ENCODE results near the gene CAPN2. TPM values are rescaled to one million over a fixed set of nuclear protein-coding genes. Genes with fewer than 3 reads are reported as not detected.
A peak's percentile ranks its signal among the peaks of the same experiment; 100 is the strongest.

Gene CAPN2
- 10 to 100 TPM; 21.2 to 35.1 (median 26.2) TPM for polyA plus RNA-seq (ENCODE audit: low read depth in 6 of 6)

GRCh38 chr1:223712194-223712849 lies at the start of gene CAPN2:
TSS of gene CAPN2 (plus strand) at chr1:223712539. CDS start at chr1:223712641, 102 bp downstream.
- Mint-ChIP-seq H3K27ac (peak within 1 kb of the TSS in 3 of 6 donors; percentile 19 to 76 (median 21)), H3K9me3 (no peaks in the 10 kb centered on the region), H3K27me3 (peaks cover 0 to 15% (median 2%) of the 10 kb centered on the region in 3 donors), H3K4me3 (peak within 1 kb of the TSS; percentile 62 to 93 (median 88)), H3K4me1 (peaks cover 40 to 57% (median 43%) of the 10 kb centered on the region in 3 donors), H3K36me3 (peaks cover 0 to 7% of the 10 kb centered on the region in 2 donors)
- ATAC-seq (ENCODE audit: low read depth in 2 of 2) (peak; percentile 62 to 63), DNase-seq (peak; percentile 42)

GRCh38 chr1:223662943-223663342 lies 49.4 kb upstream of the CAPN2 start:
- H3K27me3 Mint-ChIP-seq: peaks cover 18 to 48% (median 45%) of the 10 kb centered on the region in 3 donors

GRCh38 chr1:223664106-223664505 lies 48.2 kb upstream of the CAPN2 start:
- peaks cover 0 to 3% (median 0%) of the 10 kb centered on the region in 3 donors for H3K4me1 Mint-ChIP-seq

More at GRCh38 chr1:223662943-223663342, 49.4 kb upstream of the CAPN2 start:
- peaks cover 0 to 1% (median 0%) of the 10 kb centered on the region in 7 donors for H3K9me3 Mint-ChIP-seq
- peaks cover 0 to 3% (median 0%) of the 10 kb centered on the region in 3 donors for H3K4me1 Mint-ChIP-seq
- H3K27ac Mint-ChIP-seq: no peak overlapping the region
- no peak overlapping the region for H3K4me3 Mint-ChIP-seq
- ATAC-seq (ENCODE audit: low read depth in 2 of 2) (peak; percentile 23 to 52), DNase-seq (no peak)
- H3K36me3 Mint-ChIP-seq: peaks cover 0 to 4% of the 10 kb centered on the region in 2 donors

GRCh38 chr1:223665592-223666312 lies 46.6 kb upstream of the CAPN2 start, which contains the start of gene CAPN8:
TSS of gene CAPN8 (minus strand) at chr1:223665701. CDS start at chr1:223665646, 55 bp downstream.
- Mint-ChIP-seq H3K9me3 (peaks cover 0 to 1% (median 0%) of the 10 kb centered on the region in 7 donors), H3K36me3 (no peaks in the 10 kb centered on the region), H3K4me3 (no peak within 1 kb of the TSS), H3K4me1 (peaks cover 0 to 3% (median 0%) of the 10 kb centered on the region in 3 donors), H3K27me3 (peaks cover 12 to 36% (median 34%) of the 10 kb centered on the region in 3 donors), H3K27ac (no peak within 1 kb of the TSS)
- no peak for ATAC-seq (ENCODE audit: low read depth in 2 of 2)
- no peak for DNase-seq

More at GRCh38 chr1:223664106-223664505, 48.2 kb upstream of the CAPN2 start:
- DNase-seq (no peak), ATAC-seq (ENCODE audit: low read depth in 2 of 2) (no peak)
- Mint-ChIP-seq H3K27ac (peak overlapping the region in 1 of 6 donors; percentile 7), H3K36me3 (peaks cover 0 to 4% of the 10 kb centered on the region in 2 donors), H3K9me3 (peaks cover 0 to 1% (median 0%) of the 10 kb centered on the region in 7 donors), H3K4me3 (no peak overlapping the region), H3K27me3 (peaks cover 20 to 51% (median 49%) of the 10 kb centered on the region in 3 donors)

GRCh38 chr1:223667484-223668182 lies 44.7 kb upstream of the CAPN2 start:
- peaks cover 0 to 5% (median 1%) of the 10 kb centered on the region in 7 donors for H3K9me3 Mint-ChIP-seq
- no peak for DNase-seq
- no peak overlapping the region for H3K4me3 Mint-ChIP-seq
- H3K4me1 Mint-ChIP-seq: peaks cover 0 to 3% (median 0%) of the 10 kb centered on the region in 3 donors
- H3K27me3 Mint-ChIP-seq: peaks cover 12 to 35% (median 28%) of the 10 kb centered on the region in 3 donors
- no peak for ATAC-seq (ENCODE audit: low read depth in 2 of 2)
- H3K27ac Mint-ChIP-seq: no peak overlapping the region
- no peaks in the 10 kb centered on the region for H3K36me3 Mint-ChIP-seq

- DNase-seq (no peak), ATAC-seq (ENCODE audit: low read depth in 2 of 2) (no peak)
- Mint-ChIP-seq H3K36me3 (peaks cover under 1 to 5% of the 10 kb centered on the region in 2 donors), H3K27me3 (peaks cover 9 to 25% (median 16%) of the 10 kb centered on the region in 3 donors), H3K4me1 (no peaks in the 10 kb centered on the region), H3K27ac (no peak overlapping the region), H3K4me3 (no peak overlapping the region), H3K9me3 (peaks cover 2 to 14% (median 11%) of the 10 kb centered on the region in 7 donors)
Observed at GRCh38 chr1:223669003-223669795, 43.1 kb upstream of the CAPN2 start.

- Mint-ChIP-seq H3K27me3 (peaks cover 7 to 22% (median 11%) of the 10 kb centered on the region in 3 donors), H3K36me3 (peaks cover 12% of the 10 kb centered on the region in 2 donors), H3K4me3 (no peak overlapping the region), H3K9me3 (peaks cover 11 to 28% (median 22%) of the 10 kb centered on the region in 7 donors), H3K4me1 (peaks cover 0 to 7% (median 2%) of the 10 kb centered on the region in 3 donors), H3K27ac (no peak overlapping the region)
- ATAC-seq (ENCODE audit: low read depth in 2 of 2) (no peak), DNase-seq (no peak)
Observed at GRCh38 chr1:223670458-223671159, 41.7 kb upstream of the CAPN2 start.

GRCh38 chr1:223674119-223674890 lies 38.0 kb upstream of the CAPN2 start:
- peaks cover 0 to 17% (median 4%) of the 10 kb centered on the region in 3 donors for H3K27me3 Mint-ChIP-seq
- no peak overlapping the region for H3K4me3 Mint-ChIP-seq
- DNase-seq: no peak
- H3K4me1 Mint-ChIP-seq: peaks cover 0 to 7% (median 2%) of the 10 kb centered on the region in 3 donors
- no peak overlapping the region for H3K27ac Mint-ChIP-seq
- peaks cover 14 to 37% (median 22%) of the 10 kb centered on the region in 7 donors for H3K9me3 Mint-ChIP-seq
- peaks cover 12 to 20% of the 10 kb centered on the region in 2 donors for H3K36me3 Mint-ChIP-seq
- ATAC-seq (ENCODE audit: low read depth in 2 of 2): no peak

GRCh38 chr1:223678841-223679240 lies 33.5 kb upstream of the CAPN2 start:
- no peak for ATAC-seq (ENCODE audit: low read depth in 2 of 2)
- Mint-ChIP-seq H3K4me1 (peaks cover 0 to 7% (median 2%) of the 10 kb centered on the region in 3 donors), H3K27ac (no peak overlapping the region), H3K36me3 (peaks cover 12 to 15% of the 10 kb centered on the region in 2 donors), H3K27me3 (peaks cover 5 to 24% (median 17%) of the 10 kb centered on the region in 3 donors), H3K9me3 (peaks cover 12 to 24% (median 19%) of the 10 kb centered on the region in 7 donors), H3K4me3 (no peak overlapping the region)
- DNase-seq: no peak

GRCh38 chr1:223680188-223680587 lies 32.2 kb upstream of the CAPN2 start:
- ATAC-seq (ENCODE audit: low read depth in 2 of 2) (no peak), DNase-seq (no peak)
- Mint-ChIP-seq H3K4me3 (no peak overlapping the region), H3K36me3 (peaks cover 2 to 8% of the 10 kb centered on the region in 2 donors), H3K27me3 (peaks cover 5 to 24% (median 23%) of the 10 kb centered on the region in 3 donors), H3K9me3 (peaks cover under 1 to 13% (median 9%) of the 10 kb centered on the region in 7 donors), H3K4me1 (peaks cover 2 to 6% (median 3%) of the 10 kb centered on the region in 3 donors), H3K27ac (no peak overlapping the region)

GRCh38 chr1:223682502-223682901 lies 29.8 kb upstream of the CAPN2 start:
- peaks cover 0 to under 1% of the 10 kb centered on the region in 2 donors for H3K36me3 Mint-ChIP-seq
- H3K4me3 Mint-ChIP-seq: no peak overlapping the region
- ATAC-seq (ENCODE audit: low read depth in 2 of 2) (no peak), DNase-seq (no peak)
- peaks cover 6 to 33% (median 28%) of the 10 kb centered on the region in 3 donors for H3K27me3 Mint-ChIP-seq
- peaks cover 0 to 4% (median 0%) of the 10 kb centered on the region in 7 donors for H3K9me3 Mint-ChIP-seq
- H3K4me1 Mint-ChIP-seq: peaks cover 2 to 6% (median 3%) of the 10 kb centered on the region in 3 donors
- no peak overlapping the region for H3K27ac Mint-ChIP-seq
